Peyer's patch (tissue), 4 donors: ENCODE measurements around the gene ANO6.

Source experiments
- POLR2A ChIP-seq, 2 donors: fragments of 450-650 bp; IDR thresholded peaks; one replicate each; pipeline ENCODE4 v1.5.1; 2017; ENCODE audit warnings: antibody characterized with exemption in 2 of 2, mild to moderate bottlenecking in 2 of 2, moderate library complexity in 2 of 2
- TF ChIP-seq, protein P1 (sequence below), 6 experiments: fragments of 450-650 bp in 4 of 6; fragments of 200-600 bp in 2 of 6; sonication (generic) in 1 of 6; IDR thresholded peaks; one replicate each; pipeline ENCODE4 v1.5.1; 2017 to 2019; ENCODE audit warnings: antibody characterized with exemption in 6 of 6, mild to moderate bottlenecking in 3 of 6, moderate library complexity in 1 of 6

- TF ChIP-seq, protein P1, sequence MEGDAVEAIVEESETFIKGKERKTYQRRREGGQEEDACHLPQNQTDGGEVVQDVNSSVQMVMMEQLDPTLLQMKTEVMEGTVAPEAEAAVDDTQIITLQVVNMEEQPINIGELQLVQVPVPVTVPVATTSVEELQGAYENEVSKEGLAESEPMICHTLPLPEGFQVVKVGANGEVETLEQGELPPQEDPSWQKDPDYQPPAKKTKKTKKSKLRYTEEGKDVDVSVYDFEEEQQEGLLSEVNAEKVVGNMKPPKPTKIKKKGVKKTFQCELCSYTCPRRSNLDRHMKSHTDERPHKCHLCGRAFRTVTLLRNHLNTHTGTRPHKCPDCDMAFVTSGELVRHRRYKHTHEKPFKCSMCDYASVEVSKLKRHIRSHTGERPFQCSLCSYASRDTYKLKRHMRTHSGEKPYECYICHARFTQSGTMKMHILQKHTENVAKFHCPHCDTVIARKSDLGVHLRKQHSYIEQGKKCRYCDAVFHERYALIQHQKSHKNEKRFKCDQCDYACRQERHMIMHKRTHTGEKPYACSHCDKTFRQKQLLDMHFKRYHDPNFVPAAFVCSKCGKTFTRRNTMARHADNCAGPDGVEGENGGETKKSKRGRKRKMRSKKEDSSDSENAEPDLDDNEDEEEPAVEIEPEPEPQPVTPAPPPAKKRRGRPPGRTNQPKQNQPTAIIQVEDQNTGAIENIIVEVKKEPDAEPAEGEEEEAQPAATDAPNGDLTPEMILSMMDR (IDR thresholded peaks at IDR 0.05) = no peak
- TF ChIP-seq POLR2A (IDR thresholded peaks at IDR 0.05) = no peak
Observed at GRCh38 chr12:45224311-45224710, 8.4 kb downstream of the ANO6 start.
